ENCODE measurements around the gene HSPBP1.

HSPBP1 gene

GRCh38 chr19:55304980-55305379, 25.1 kb upstream of the HSPBP1 start:
- no peak for DNase-seq

- DNase-seq = peak; percentile 30
Observed at GRCh38 chr19:55304279-55304978, 24.5 kb upstream of the HSPBP1 start.

GRCh38 chr19:55303477-55303876, 23.6 kb upstream of the HSPBP1 start:
- no peak for DNase-seq

GRCh38 chr19:55302318-55302703, 22.4 kb upstream of the HSPBP1 start:
- no peak for DNase-seq

GRCh38 chr19:55301459-55302317, 21.8 kb upstream of the HSPBP1 start:
- peak; percentile 71 for DNase-seq

GRCh38 chr19:55300886-55301458, 21.1 kb upstream of the HSPBP1 start:
- no peak for DNase-seq

GRCh38 chr19:55299991-55300390, 20.1 kb upstream of the HSPBP1 start:
- DNase-seq = no peak

GRCh38 chr19:55297267-55297666, 17.4 kb upstream of the HSPBP1 start:
- DNase-seq = no peak

GRCh38 chr19:55289117-55289796, 9.3 kb upstream of the HSPBP1 start:
- no peak for DNase-seq

GRCh38 chr19:55287361-55288079, 7.6 kb upstream of the HSPBP1 start:
- no peak for DNase-seq

- DNase-seq = no peak
Observed at GRCh38 chr19:55285229-55285890, 5.5 kb upstream of the HSPBP1 start.

GRCh38 chr19:55284405-55285058, 4.6 kb upstream of the HSPBP1 start:
- DNase-seq = no peak

- DNase-seq = peak; percentile 87
Observed at GRCh38 chr19:55283548-55284377, 3.9 kb upstream of the HSPBP1 start, which contains the start of gene BRSK1. TSS of gene BRSK1 (plus strand) at chr19:55283997. CDS start at chr19:55284443, 446 bp downstream.

- no peak for DNase-seq
Observed at GRCh38 chr19:55279340-55279739, 570 bp downstream of the HSPBP1 start.

- no peak for DNase-seq
Observed at GRCh38 chr19:55278391-55279135, 1.3 kb downstream of the HSPBP1 start.

GRCh38 chr19:55277494-55277893, 2.4 kb downstream of the HSPBP1 start:
- DNase-seq = no peak

- DNase-seq = no peak
Observed at GRCh38 chr19:55276720-55277430, 3.0 kb downstream of the HSPBP1 start.

- no peak for DNase-seq
Observed at GRCh38 chr19:55275851-55276719, 3.8 kb downstream of the HSPBP1 start.
